Peyer's patch (tissue), 4 donors: ENCODE data around the gene GPR137. TPM values are rescaled to one million over a fixed set of nuclear protein-coding genes. Genes with fewer than 3 reads are reported as not detected.
A peak's percentile ranks its signal among the peaks of the same experiment; 100 is the strongest.

ENCODE experiments used
- DNase-seq, 3 donors: peaks; one replicate each; pipeline ENCODE4 v3.0.0-alpha.2; 2017 to 2019
- H3K27ac ChIP-seq, 4 donors: fragments of 200-600 bp; sonication (generic); one replicate each; pipeline ENCODE4 v1.5.1; 2016 to 2019
- H3K27me3 ChIP-seq, 2 donors: fragments of 200-600 bp; sonication (generic); one replicate each; pipeline ENCODE4 v1.5.1; 2019
- H3K36me3 ChIP-seq, 3 donors: fragments of 200-600 bp; sonication (generic); one replicate each; pipeline ENCODE4 v1.5.1; 2016 to 2019
- H3K4me1 ChIP-seq, 4 donors: fragments of 200-600 bp; sonication (generic); one replicate each; pipeline ENCODE4 v1.5.1; 2016 to 2019
- H3K4me3 ChIP-seq, 4 donors: fragments of 200-600 bp; sonication (generic); 1 replicate in 3 of 4; 2 replicates in 1 of 4; pipeline ENCODE4 v1.5.1; 2016 to 2019; ENCODE audit warnings: mild to moderate bottlenecking in 1 of 4
- H3K9me3 ChIP-seq, 4 donors: fragments of 200-600 bp; sonication (generic); one replicate each; pipeline ENCODE4 v1.5.1; 2016 to 2019; ENCODE audit warnings: mild to moderate bottlenecking in 1 of 4
- CTCF ChIP-seq, 6 experiments: fragments of 450-650 bp in 4 of 6; fragments of 200-600 bp in 2 of 6; sonication (generic) in 1 of 6; IDR thresholded peaks; one replicate each; pipeline ENCODE4 v1.5.1; 2017 to 2019; ENCODE audit warnings: antibody characterized with exemption in 6 of 6, mild to moderate bottlenecking in 3 of 6, moderate library complexity in 1 of 6
- POLR2A ChIP-seq, 2 donors: fragments of 450-650 bp; IDR thresholded peaks; one replicate each; pipeline ENCODE4 v1.5.1; 2017; ENCODE audit warnings: antibody characterized with exemption in 2 of 2, mild to moderate bottlenecking in 2 of 2, moderate library complexity in 2 of 2
- total RNA-seq, 4 donors: library from RNA; depleted of rRNA; stranded (reverse); fragments of >200 nt; gene quantifications; one replicate each; pipeline ENCODE4 v1.1.0, GENCODE V29; 2016

The GPR137 gene
- total RNA-seq, 4 donors from 2014 or later, result 5.8 to 49.7 (median 26.3) TPM

GRCh38 chr11:64269540-64270220, 16.0 kb upstream of the GPR137 start:
- H3K4me3 ChIP-seq, result peak overlapping the region; percentile 62 to 87 (median 78)
- peak overlapping the region; percentile 90 to 98 (median 94) for H3K27ac ChIP-seq
- TF ChIP-seq POLR2A (IDR thresholded peaks at IDR 0.05) (no peak), CTCF (IDR thresholded peaks at IDR 0.05) (peak in 3 of 6 experiments; percentile 25 to 26 (median 25))
- H3K36me3 ChIP-seq, result peaks cover 0 to 26% (median 0%) of the 10 kb centered on the region in 3 donors
- H3K9me3 ChIP-seq, result no peaks in the 10 kb centered on the region
- peak; percentile 94 to 98 (median 98) for DNase-seq
- no peaks in the 10 kb centered on the region for H3K27me3 ChIP-seq
- peaks cover 7 to 58% (median 12%) of the 10 kb centered on the region in 4 donors for H3K4me1 ChIP-seq

GRCh38 chr11:64275031-64275800, 10.4 kb upstream of the GPR137 start:
- H3K4me3 ChIP-seq, result no peak overlapping the region
- H3K9me3 ChIP-seq, result no peaks in the 10 kb centered on the region
- TF ChIP-seq POLR2A (IDR thresholded peaks at IDR 0.05) (no peak), CTCF (IDR thresholded peaks at IDR 0.05) (no peak)
- no peaks in the 10 kb centered on the region for H3K27me3 ChIP-seq
- H3K27ac ChIP-seq, result no peak overlapping the region
- peaks cover 0 to 5% (median 0%) of the 10 kb centered on the region in 3 donors for H3K36me3 ChIP-seq
- H3K4me1 ChIP-seq, result peaks cover 0 to 15% (median 0%) of the 10 kb centered on the region in 4 donors
- DNase-seq, result no peak

GRCh38 chr11:64275841-64276240, 9.8 kb upstream of the GPR137 start:
- Histone ChIP-seq H3K27ac (no peak overlapping the region), H3K9me3 (no peaks in the 10 kb centered on the region), H3K36me3 (peaks cover 0 to 5% (median 0%) of the 10 kb centered on the region in 3 donors), H3K4me1 (peaks cover 0 to 15% (median 0%) of the 10 kb centered on the region in 4 donors), H3K27me3 (no peaks in the 10 kb centered on the region), H3K4me3 (no peak overlapping the region)
- DNase-seq, result no peak
- TF ChIP-seq CTCF (IDR thresholded peaks at IDR 0.05) (no peak), POLR2A (IDR thresholded peaks at IDR 0.05) (no peak)

- Histone ChIP-seq H3K27ac (no peak overlapping the region), H3K4me3 (no peak overlapping the region), H3K27me3 (no peaks in the 10 kb centered on the region), H3K9me3 (no peaks in the 10 kb centered on the region), H3K4me1 (peaks cover 0 to 12% (median 0%) of the 10 kb centered on the region in 4 donors), H3K36me3 (peaks cover 0 to 10% (median 0%) of the 10 kb centered on the region in 3 donors)
- no peak for TF ChIP-seq POLR2A (IDR thresholded peaks at IDR 0.05)
- TF ChIP-seq CTCF (IDR thresholded peaks at IDR 0.05), result no peak
- no peak for DNase-seq
Observed at GRCh38 chr11:64276653-64277431, 8.8 kb upstream of the GPR137 start.

GRCh38 chr11:64278576-64279190, 7.0 kb upstream of the GPR137 start:
- no peaks in the 10 kb centered on the region for H3K27me3 ChIP-seq
- TF ChIP-seq CTCF (IDR thresholded peaks at IDR 0.05) (no peak), POLR2A (IDR thresholded peaks at IDR 0.05) (no peak)

More at GRCh38 chr11:64278576-64279190, 7.0 kb upstream of the GPR137 start:
- no peaks in the 10 kb centered on the region for H3K9me3 ChIP-seq
- H3K27ac ChIP-seq, result no peak overlapping the region
- DNase-seq, result no peak
- H3K36me3 ChIP-seq, result peaks cover 0 to 13% (median 0%) of the 10 kb centered on the region in 3 donors
- no peak overlapping the region for H3K4me3 ChIP-seq
- peaks cover 0 to 9% (median 3%) of the 10 kb centered on the region in 4 donors for H3K4me1 ChIP-seq
